ENCODE data around the gene CHST8. TPM values are rescaled to one million over a fixed set of nuclear protein-coding genes. Genes with fewer than 3 reads are reported as not detected.

The CHST8 gene
- total RNA-seq, 1 experiment from 2014 or later, result 33.5 TPM

GRCh38 chr19:33767898-33768413 is 146.2 kb downstream of the CHST8 start (continued):
- TF ChIP-seq ZSCAN18 (CRISPR knock-in tag; IDR thresholded peaks at IDR 0.05), result no peak
- TF ChIP-seq HMGA2 (CRISPR knock-in tag; IDR thresholded peaks at IDR 0.05), result no peak
- TF ChIP-seq IRF1 (CRISPR knock-in tag; IDR thresholded peaks at IDR 0.05), result no peak; the same call in 1 of the 2 replicates
- TF ChIP-seq SMAD3 (CRISPR knock-in tag; IDR thresholded peaks at IDR 0.05; ENCODE audit: borderline replicate concordance), result peak; percentile 85; the same call in 1 of the 2 replicates
- TF ChIP-seq E2F1 (CRISPR knock-in tag; IDR thresholded peaks at IDR 0.05), result peak; percentile 87
- no peak for TF ChIP-seq ATF2 (CRISPR knock-in tag; IDR thresholded peaks at IDR 0.05; ENCODE audit: borderline replicate concordance, low read depth)
- TF ChIP-seq FOXP4 (CRISPR knock-in tag; IDR thresholded peaks at IDR 0.05), result peak; percentile 84
- no peak for TF ChIP-seq IRF2 (CRISPR knock-in tag; IDR thresholded peaks at IDR 0.05; ENCODE audit: borderline replicate concordance, low read depth)
- TF ChIP-seq TEAD4 (CRISPR knock-in tag; IDR thresholded peaks at IDR 0.05), result peak; percentile 71
- no peak for TF ChIP-seq ATF1 (CRISPR knock-in tag; IDR thresholded peaks at IDR 0.05)
- peak; percentile 84 for TF ChIP-seq SMAD4 (CRISPR knock-in tag; IDR thresholded peaks at IDR 0.05)
- TF ChIP-seq AFF4 (CRISPR knock-in tag; IDR thresholded peaks at IDR 0.05; ENCODE audit: borderline replicate concordance), result no peak
- no peak for TF ChIP-seq ZNF671 (CRISPR knock-in tag; IDR thresholded peaks at IDR 0.05)
- 0 out of 2 replicates have a peak, but pooled peaks have one; percentile 20 for TF ChIP-seq USF2 (CRISPR knock-in tag; IDR thresholded peaks at IDR 0.05)
- peak; percentile 57; the same call in 1 of the 2 replicates for TF ChIP-seq FOXK1 (CRISPR knock-in tag; IDR thresholded peaks at IDR 0.05)
- TF ChIP-seq ZMAT4 (CRISPR knock-in tag; IDR thresholded peaks at IDR 0.05), result no peak
- peak; percentile 82 for TF ChIP-seq CREB1 (CRISPR knock-in tag; IDR thresholded peaks at IDR 0.05)
- no peak for TF ChIP-seq CBFB (CRISPR knock-in tag; IDR thresholded peaks at IDR 0.05; ENCODE audit: low read depth)
- TF ChIP-seq ZNF232 (CRISPR knock-in tag; IDR thresholded peaks at IDR 0.05), result peak; percentile 96
- no peak for TF ChIP-seq PREB (CRISPR knock-in tag; IDR thresholded peaks at IDR 0.05; ENCODE audit: borderline replicate concordance)
- no peak for TF ChIP-seq MLX (CRISPR knock-in tag; IDR thresholded peaks at IDR 0.05)
- TF ChIP-seq OVOL2 (CRISPR knock-in tag; IDR thresholded peaks at IDR 0.05; ENCODE audit: borderline replicate concordance), result no peak
- peak; percentile 88 for TF ChIP-seq FOXP1 (CRISPR knock-in tag; IDR thresholded peaks at IDR 0.05; ENCODE audit: borderline replicate concordance)
- TF ChIP-seq ESRRA (CRISPR knock-in tag; IDR thresholded peaks at IDR 0.05; ENCODE audit: borderline replicate concordance), result peak; percentile 69; the same call in 1 of the 2 replicates
- TF ChIP-seq NR1H2 (CRISPR knock-in tag; IDR thresholded peaks at IDR 0.05), result 0 out of 2 replicates have a peak, but pooled peaks have one; percentile 58

Data from WTC11 (cell line).